HepG2 (cell line): ENCODE measurements around the gene CAMK1D. TPM values are rescaled to one million over a fixed set of nuclear protein-coding genes. Genes with fewer than 3 reads are reported as not detected.

Source experiments
- ATAC-seq: fragments of 200-7000 bp; cut with Tn5 transposase; 3 replicates; pipeline ENCODE4 v1.9.1; 2020; ENCODE audit warnings: mild to moderate bottlenecking, moderate library complexity
- BruUV-seq: library from RNA; stranded (reverse); fragments of 400-500 nt; replicated peaks from 2 replicates; lab custom pipeline; 2021; lab: Mats Ljungman, UMichigan
- CTCF ChIA-PET: fragments of 300-600 bp; formaldehyde crosslinking; extraction: SDS; loops from one replicate; lab custom pipeline; 2021; ENCODE audit warnings: low total read pairs, inconsistent platforms, low intra/inter-chr PET ratio; lab: Yijun Ruan, JAX
- POLR2A ChIA-PET: fragments of 350-600 bp; sonication (Branson Sonifier 250); formaldehyde crosslinking; loops from one replicate; lab custom pipeline; 2020; ENCODE audit warnings: antibody characterized with exemption, inconsistent platforms; lab: Yijun Ruan, JAX
- DNase-seq: peaks from one replicate; pipeline ENCODE4 v3.0.0-alpha.2; 2015; ENCODE audit warnings: low spot score
- FAIRE-seq: peaks from 3 replicates; lab custom pipeline; 2011; peaks lifted over from hg19 to GRCh38; lab: Jason Lieb, UNC
- H2AFZ ChIP-seq: one replicate; pipeline ENCODE4 v1.6.1; 2011; ENCODE audit warnings: low read length, inconsistent platforms
- H3K27ac ChIP-seq: fragments of 300-600 bp; 3 replicates; pipeline ENCODE4 v1.8.0; 2011; ENCODE audit warnings: mixed run types, mild to moderate bottlenecking, mixed read lengths, low read length, inconsistent platforms; ENCODE audit not compliant: insufficient read depth; ENCODE audit errors: extremely low read length
- H3K27me3 ChIP-seq, 2 experiments: fragments of 200-600 bp in 1 of 2; 2 replicates in 1 of 2; 3 replicates in 1 of 2; pipeline versions ENCODE4 v1.6.0 to v1.8.0; 2011; ENCODE audit warnings: low read length in 2 of 2, mild to moderate bottlenecking in 2 of 2, moderate library complexity in 2 of 2, inconsistent platforms in 1 of 2; ENCODE audit not compliant: insufficient read depth in 2 of 2, control insufficient read depth in 1 of 2
- H3K36me3 ChIP-seq, 2 experiments: fragments of 200-600 bp in 1 of 2; replicated peaks in 1 of 2; 2 replicates in 1 of 2; 3 replicates in 1 of 2; pipeline versions ENCODE4 v1.5.1 to v1.8.0; 2011; ENCODE audit warnings: low read length in 2 of 2, inconsistent platforms in 1 of 2; ENCODE audit not compliant: insufficient read depth in 2 of 2, control insufficient read depth in 1 of 2
- H3K4me1 ChIP-seq: 2 replicates; pipeline ENCODE4 v1.5.1; 2012; ENCODE audit warnings: low read length, inconsistent platforms; ENCODE audit not compliant: insufficient read depth
- H3K4me2 ChIP-seq: 2 replicates; pipeline ENCODE4 v1.6.0; 2011; ENCODE audit warnings: low read depth, low read length, inconsistent platforms
- H3K4me3 ChIP-seq, 3 experiments: fragments of 200-600 bp in 1 of 3; sonication (generic), shearing (Covaris generic) in 1 of 3; replicated peaks in 1 of 3; 2 replicates each; pipeline ENCODE4 v1.5.1; 2011 to 2016; ENCODE audit warnings: low read length in 3 of 3, inconsistent platforms in 2 of 3, low read depth in 2 of 3, mild to moderate bottlenecking in 2 of 3, control low read depth in 1 of 3, mixed read lengths in 1 of 3; ENCODE audit not compliant: insufficient read depth in 1 of 3
- H3K79me2 ChIP-seq: one replicate; pipeline ENCODE4 v1.6.1; 2011; ENCODE audit warnings: low read length, inconsistent platforms; ENCODE audit not compliant: insufficient read depth
- H3K9ac ChIP-seq: 2 replicates; pipeline ENCODE4 v1.6.0; 2011; ENCODE audit warnings: mild to moderate bottlenecking, low read depth, low read length, inconsistent platforms; ENCODE audit not compliant: insufficient read depth
- H3K9me3 ChIP-seq: 2 replicates; pipeline ENCODE4 v1.5.1; 2012; ENCODE audit warnings: mild to moderate bottlenecking, low read length
- H4K20me1 ChIP-seq: 2 replicates; pipeline ENCODE4 v1.6.0; 2011; ENCODE audit warnings: inconsistent platforms, mild to moderate bottlenecking, low read length, moderate library complexity; ENCODE audit not compliant: insufficient read depth
- CBX1 ChIP-seq: IDR thresholded peaks from one replicate; pipeline ENCODE4 v1.6.1; 2016; ENCODE audit warnings: antibody characterized with exemption, low read depth
- EHMT2 ChIP-seq: fragments of 200-600 bp; sonication (generic); IDR thresholded peaks from 2 replicates; pipeline ENCODE4 v1.7.0; 2017; ENCODE audit warnings: antibody characterized with exemption, low read depth, low read length, borderline replicate concordance
- HNF4A ChIP-seq: sonication (generic); formaldehyde crosslinking; IDR thresholded peaks from 2 replicates; pipeline ENCODE4 v1.4.0; 2020; ENCODE audit warnings: missing genetic modification reagents
- KAT2B ChIP-seq: fragments of 150-350 bp; IDR thresholded peaks from 2 replicates; pipeline ENCODE4 v1.6.1; 2014; ENCODE audit warnings: low read depth, low read length, borderline replicate concordance
- MBNL3 ChIP-seq: fragments of 250-450 bp; sonication (Bioruptor Pico); conservative IDR thresholded peaks from 2 replicates; pipeline ENCODE4 v1.8.0; 2022; ENCODE audit warnings: mild to moderate bottlenecking, inconsistent platforms
- MZF1 ChIP-seq: sonication (generic); formaldehyde crosslinking; IDR thresholded peaks from 2 replicates; pipeline ENCODE4 v1.8.1; 2023; ENCODE audit warnings: mild to moderate bottlenecking, missing genetic modification reagents, borderline replicate concordance
- PCBP1 ChIP-seq: fragments of 200-400 bp; formaldehyde crosslinking; IDR thresholded peaks from 2 replicates; pipeline ENCODE4 v1.6.1; 2017; ENCODE audit warnings: mild to moderate bottlenecking, low read depth, low read length, borderline replicate concordance
- PRMT3 ChIP-seq: sonication (generic); formaldehyde crosslinking; IDR thresholded peaks from 2 replicates; pipeline ENCODE4 v1.8.1; 2022; ENCODE audit warnings: low read depth, mild to moderate bottlenecking, moderate library complexity, missing genetic modification reagents, borderline replicate concordance
- SPEN ChIP-seq: sonication (generic); formaldehyde crosslinking; IDR thresholded peaks from 2 replicates; pipeline ENCODE4 v1.5.1; 2020; ENCODE audit warnings: low read depth, mild to moderate bottlenecking, missing genetic modification reagents
- SRY ChIP-seq: sonication (generic); formaldehyde crosslinking; IDR thresholded peaks from 2 replicates; pipeline ENCODE4 v1.8.0; 2022; ENCODE audit warnings: mild to moderate bottlenecking, missing genetic modification reagents
- SSRP1 ChIP-seq: IDR thresholded peaks from 2 replicates; pipeline ENCODE4 v1.6.1; 2016; ENCODE audit warnings: control low read depth
- ZBTB1 ChIP-seq: sonication (generic); formaldehyde crosslinking; IDR thresholded peaks from 2 replicates; pipeline ENCODE4 v1.4.0; 2020; ENCODE audit warnings: missing genetic modification reagents, borderline replicate concordance
- ZFP41 ChIP-seq: sonication (generic); formaldehyde crosslinking; IDR thresholded peaks from 2 replicates; pipeline ENCODE4 v1.4.0; 2020; ENCODE audit warnings: mild to moderate bottlenecking, missing genetic modification reagents, borderline replicate concordance
- ZNF639 ChIP-seq: conservative IDR thresholded peaks from 2 replicates; pipeline ENCODE4 v1.6.1; 2018; ENCODE audit warnings: missing genetic modification reagents
- ZSCAN12 ChIP-seq: sonication (generic); formaldehyde crosslinking; IDR thresholded peaks from 2 replicates; pipeline ENCODE4 v1.9.0; 2021; ENCODE audit warnings: mild to moderate bottlenecking, missing genetic modification reagents
- WGBS: methylation state at CpG from one replicate; pipeline ENCODE4 v1.1.6; 2017; ENCODE audit warnings: low lambda C conversion rate; 5-methylcytosine and 5-hydroxymethylcytosine counted together
- in situ Hi-C: cut with HindIII; loops from 2 replicates; pipeline ENCODE4 v1.10.0; 2017; ENCODE audit warnings: low pct_unique_long_range_greater_than_20kb; ENCODE audit not compliant: extremely low pct_ligation_motif_present
- intact Hi-C: fragments of 100-400 bp; cut with micrococcal nuclease; formaldehyde crosslinking; loops from one replicate; pipeline ENCODE4 v1.10.0; 2022; ENCODE audit not compliant: unreplicated experiment
- polyA plus RNA-seq, 8 experiments: library from polyadenylated mRNA; depleted of rRNA in 3 of 8; stranded (reverse) in 7 of 8; unstranded in 1 of 8; fragments of >200 nt; fragmentation: Illumina TruSeq in 4 of 8; extraction: Trizol in 4 of 8; gene quantifications; 2 replicates each; pipeline versions ENCODE4 v1.2.1 to v1.2.3, GENCODE V29; 2011 to 2016; ENCODE audit warnings: low read depth in 4 of 8, missing spikeins in 1 of 8, mixed read lengths in 1 of 8; ENCODE audit not compliant: insufficient read depth in 1 of 8
- total RNA-seq, 5 experiments: library from RNA; depleted of rRNA; stranded (reverse); fragments of >200 nt; fragmentation: Illumina TruSeq; extraction: Trizol; gene quantifications; 2 replicates each; pipeline ENCODE4 v1.2.3, GENCODE V29; 2016; ENCODE audit warnings: low read depth in 1 of 5
- TF ChIP-seq, protein P1 (sequence below): sonication (generic); formaldehyde crosslinking; IDR thresholded peaks from 2 replicates; pipeline ENCODE4 v1.4.0; 2020; ENCODE audit warnings: mild to moderate bottlenecking, missing genetic modification reagents, borderline replicate concordance
- TF ChIP-seq, protein P2 (sequence below): sonication (generic); formaldehyde crosslinking; conservative IDR thresholded peaks from 2 replicates; pipeline ENCODE4 v1.4.0; 2020; ENCODE audit warnings: missing genetic modification reagents

CAMK1D gene
- total and polyA plus RNA-seq, 2 of the 13 experiments (the other 11 are each of a cell fraction or from before 2014, with no cell fraction given), result under 0.01 TPM; not detected in 1

DNA sequence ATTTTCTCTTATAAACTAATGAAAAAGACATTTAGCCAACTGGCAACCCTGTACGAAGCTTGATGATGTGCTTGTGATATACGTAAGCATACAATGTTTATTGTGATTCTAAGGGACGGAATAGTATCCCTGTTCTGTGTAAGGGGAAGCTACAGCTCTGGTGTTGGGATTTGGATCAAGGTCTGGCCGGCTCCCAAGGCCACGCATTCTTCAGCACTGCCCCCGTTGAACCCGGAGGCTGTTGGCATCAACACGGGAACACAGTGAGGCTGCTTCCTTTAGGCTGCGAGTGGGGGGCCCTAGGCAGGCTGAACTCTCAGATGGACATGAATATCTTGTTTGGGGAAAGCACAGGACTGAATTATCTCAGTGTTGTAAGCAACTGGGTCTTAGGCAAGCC is 180.6 kb downstream of the CAMK1D start (continued):
- TF ChIP-seq EHMT2 (no peak), PCBP1 (no peak), ZBTB1 (CRISPR knock-in tag) (no peak), KAT2B (no peak), MBNL3 (no peak)

DNA sequence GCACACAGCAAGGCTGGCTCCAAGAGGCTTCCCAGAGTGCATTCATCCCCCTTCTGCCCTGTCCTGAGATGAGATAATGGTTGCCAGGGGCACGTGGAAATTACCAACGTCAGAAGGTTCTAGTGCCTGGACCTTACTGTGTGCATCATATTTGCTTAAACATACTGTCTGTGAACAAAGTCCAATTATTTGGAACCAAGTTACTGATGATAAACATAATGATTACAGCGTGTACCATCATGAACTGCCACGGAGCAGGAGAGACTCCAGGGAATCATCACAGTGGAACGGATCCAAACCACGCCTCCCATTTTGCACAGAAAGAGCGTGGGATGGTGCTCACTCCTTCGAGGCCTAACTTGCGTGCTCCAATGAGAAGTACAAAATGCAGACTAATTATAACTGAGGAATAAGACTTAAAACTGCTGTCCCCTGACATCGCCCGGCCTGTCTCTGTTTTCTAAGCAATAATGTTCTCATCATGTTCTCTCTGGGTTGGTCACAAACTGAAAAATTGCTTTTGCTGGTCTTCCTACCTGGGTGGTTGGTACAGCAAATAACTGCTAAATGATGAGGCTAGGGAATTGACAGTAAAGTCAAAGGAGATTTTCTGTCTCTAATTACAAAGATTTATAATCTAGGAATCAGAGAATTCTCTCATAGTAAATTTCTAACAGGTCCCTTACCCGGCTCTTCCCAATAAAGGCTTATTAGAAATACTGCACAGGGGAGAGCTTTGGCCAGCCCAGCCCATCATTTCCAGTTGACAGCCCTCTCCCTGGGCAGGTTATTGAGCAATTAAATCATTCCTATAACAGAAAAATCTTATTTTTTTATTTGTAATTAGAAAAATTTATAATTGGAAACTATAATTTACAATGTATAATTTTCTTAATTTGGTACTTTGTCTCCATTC is 182.2 kb downstream of the CAMK1D start:
- no peaks in the 10 kb centered on the region; a peak in 1 of 5 replicates for H3K27me3 ChIP-seq
- no peak overlapping the region for H3K4me2 ChIP-seq
- BruUV-seq, result no TSS peak
- no peaks in the 10 kb centered on the region for H3K9me3 ChIP-seq
- DNase-seq, result no peak
- no peak overlapping the region for H2AFZ ChIP-seq
- no peak for ATAC-seq
- in situ Hi-C loops, result no loop called here
- no peaks in the 10 kb centered on the region for H4K20me1 ChIP-seq
- intact Hi-C loops, result no loop called here
- H3K27ac ChIP-seq, result no peak overlapping the region
- CTCF ChIA-PET, result no interaction called here
- H3K36me3 ChIP-seq, result no peaks in the 10 kb centered on the region
- 42% methylated on average over 12 of the region's 12 CpGs for WGBS
- no peak for FAIRE-seq
- TF ChIP-seq HNF4A (CRISPR knock-in tag), result no peak
- TF ChIP-seq, protein P1, sequence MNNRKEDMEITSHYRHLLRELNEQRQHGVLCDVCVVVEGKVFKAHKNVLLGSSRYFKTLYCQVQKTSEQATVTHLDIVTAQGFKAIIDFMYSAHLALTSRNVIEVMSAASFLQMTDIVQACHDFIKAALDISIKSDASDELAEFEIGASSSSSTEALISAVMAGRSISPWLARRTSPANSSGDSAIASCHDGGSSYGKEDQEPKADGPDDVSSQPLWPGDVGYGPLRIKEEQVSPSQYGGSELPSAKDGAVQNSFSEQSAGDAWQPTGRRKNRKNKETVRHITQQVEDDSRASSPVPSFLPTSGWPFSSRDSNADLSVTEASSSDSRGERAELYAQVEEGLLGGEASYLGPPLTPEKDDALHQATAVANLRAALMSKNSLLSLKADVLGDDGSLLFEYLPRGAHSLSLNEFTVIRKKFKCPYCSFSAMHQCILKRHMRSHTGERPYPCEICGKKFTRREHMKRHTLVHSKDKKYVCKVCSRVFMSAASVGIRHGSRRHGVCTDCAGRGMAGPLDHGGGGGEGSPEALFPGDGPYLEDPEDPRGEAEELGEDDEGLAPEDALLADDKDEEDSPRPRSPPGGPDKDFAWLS, result no peak
- TF ChIP-seq ZFP41 (CRISPR knock-in tag), result no peak
- TF ChIP-seq ZSCAN12 (CRISPR knock-in tag), result no peak
- TF ChIP-seq SSRP1, result no peak
- TF ChIP-seq, protein P2, sequence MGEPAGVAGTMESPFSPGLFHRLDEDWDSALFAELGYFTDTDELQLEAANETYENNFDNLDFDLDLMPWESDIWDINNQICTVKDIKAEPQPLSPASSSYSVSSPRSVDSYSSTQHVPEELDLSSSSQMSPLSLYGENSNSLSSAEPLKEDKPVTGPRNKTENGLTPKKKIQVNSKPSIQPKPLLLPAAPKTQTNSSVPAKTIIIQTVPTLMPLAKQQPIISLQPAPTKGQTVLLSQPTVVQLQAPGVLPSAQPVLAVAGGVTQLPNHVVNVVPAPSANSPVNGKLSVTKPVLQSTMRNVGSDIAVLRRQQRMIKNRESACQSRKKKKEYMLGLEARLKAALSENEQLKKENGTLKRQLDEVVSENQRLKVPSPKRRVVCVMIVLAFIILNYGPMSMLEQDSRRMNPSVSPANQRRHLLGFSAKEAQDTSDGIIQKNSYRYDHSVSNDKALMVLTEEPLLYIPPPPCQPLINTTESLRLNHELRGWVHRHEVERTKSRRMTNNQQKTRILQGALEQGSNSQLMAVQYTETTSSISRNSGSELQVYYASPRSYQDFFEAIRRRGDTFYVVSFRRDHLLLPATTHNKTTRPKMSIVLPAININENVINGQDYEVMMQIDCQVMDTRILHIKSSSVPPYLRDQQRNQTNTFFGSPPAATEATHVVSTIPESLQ (CRISPR knock-in tag), result no peak
- no peak for TF ChIP-seq MZF1
- TF ChIP-seq PRMT3 (CRISPR knock-in tag), result no peak
- TF ChIP-seq SPEN (CRISPR knock-in tag), result no peak
- no peak for TF ChIP-seq CBX1
- TF ChIP-seq ZNF639 (CRISPR knock-in tag), result no peak
- no peak for TF ChIP-seq SRY (CRISPR knock-in tag)
- POLR2A ChIA-PET, result no interaction called here
- H3K4me3 ChIP-seq, result no peak overlapping the region
- H3K9ac ChIP-seq, result no peak overlapping the region
- no peaks in the 10 kb centered on the region for H3K4me1 ChIP-seq
- no peaks in the 10 kb centered on the region for H3K79me2 ChIP-seq
